ENCODE results near the gene CAMTA1.

CAMTA1 gene

DNA sequence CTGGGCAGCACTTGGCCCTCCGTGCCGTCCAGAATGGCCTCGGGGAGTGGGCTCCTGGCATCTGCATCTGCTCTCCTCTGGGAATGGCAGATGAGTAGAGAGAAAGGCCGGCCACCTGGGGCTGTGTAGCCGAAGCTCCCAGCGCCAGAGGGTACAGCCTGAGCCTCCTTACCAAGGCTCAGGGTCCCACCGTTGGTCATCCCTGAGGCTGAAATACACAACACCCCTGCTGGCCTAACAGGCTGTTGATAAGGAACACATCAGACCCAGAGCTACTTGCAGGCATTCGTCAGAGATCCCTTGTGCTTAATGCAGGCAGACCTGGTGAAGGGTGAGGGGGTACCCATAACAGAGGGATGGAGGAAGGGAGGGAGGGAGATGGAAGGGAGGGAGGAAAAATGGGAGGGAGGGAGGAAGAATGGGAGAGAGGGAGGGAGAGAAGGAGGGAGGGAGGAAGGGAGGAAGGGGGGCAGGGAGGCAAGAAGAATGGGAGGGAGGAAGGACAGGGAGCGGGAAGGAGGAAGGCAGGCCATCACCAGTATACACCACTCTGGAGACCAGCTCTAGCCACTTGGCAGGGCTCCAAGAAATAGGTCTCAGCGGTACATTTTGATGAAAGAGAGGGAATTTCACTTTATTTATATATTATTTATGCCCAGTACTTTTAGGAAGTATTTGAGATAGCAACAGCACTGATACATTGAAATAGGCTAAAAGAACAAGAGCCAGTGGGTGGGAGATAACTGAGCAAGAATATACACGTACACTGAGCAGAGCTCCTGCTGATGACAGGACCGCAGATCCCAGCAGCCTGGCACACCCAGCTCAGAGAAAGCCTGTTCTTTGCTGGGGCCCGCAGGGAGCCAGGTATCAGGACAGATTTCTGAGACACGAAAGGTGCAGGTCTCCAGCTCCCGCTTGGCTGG lies 670.8 kb downstream of the CAMTA1 start:
- DNase-seq (ENCODE audit: low spot score) = no peak

DNA sequence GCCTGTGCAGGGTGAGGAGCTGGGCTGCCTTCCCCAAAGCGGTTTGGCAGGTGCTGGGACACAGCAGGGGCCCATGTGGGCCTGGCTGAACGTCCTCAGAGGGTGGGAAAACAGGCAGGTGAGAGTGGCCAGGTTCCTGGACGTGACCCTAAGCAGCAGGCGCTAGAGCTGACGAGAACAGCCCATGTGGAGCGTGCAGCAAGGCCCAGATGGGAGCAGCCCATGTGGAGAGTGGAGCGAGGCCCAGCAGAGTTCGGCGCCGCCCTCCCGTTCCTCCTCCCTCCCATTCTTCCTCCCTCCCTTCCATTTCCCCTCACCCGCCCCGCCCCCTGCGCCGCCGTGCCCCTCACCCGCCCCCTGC lies 671.4 kb downstream of the CAMTA1 start:
- no peak for DNase-seq (ENCODE audit: low spot score)

DNA sequence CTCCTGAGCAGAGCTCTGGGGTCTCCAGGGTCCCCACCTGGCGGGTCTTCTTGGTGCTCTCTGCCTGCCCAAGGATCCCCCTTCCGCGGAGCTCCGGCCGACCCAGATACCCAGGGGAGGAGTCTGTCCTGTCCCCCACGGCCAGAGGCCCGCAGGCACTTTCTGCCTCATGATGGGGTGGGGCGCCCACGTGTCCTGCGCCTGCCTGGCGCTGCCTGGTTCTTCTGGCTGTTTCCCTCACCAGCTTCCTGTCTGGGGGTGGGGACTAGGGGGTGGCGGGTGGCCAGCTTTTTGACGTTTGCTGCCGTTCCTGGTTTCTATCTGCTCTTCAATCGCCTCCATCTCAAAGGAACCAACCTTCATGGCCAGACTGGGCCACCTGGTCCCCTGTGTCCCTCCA lies 672.6 kb downstream of the CAMTA1 start:
- DNase-seq (ENCODE audit: low spot score) = no peak

DNA sequence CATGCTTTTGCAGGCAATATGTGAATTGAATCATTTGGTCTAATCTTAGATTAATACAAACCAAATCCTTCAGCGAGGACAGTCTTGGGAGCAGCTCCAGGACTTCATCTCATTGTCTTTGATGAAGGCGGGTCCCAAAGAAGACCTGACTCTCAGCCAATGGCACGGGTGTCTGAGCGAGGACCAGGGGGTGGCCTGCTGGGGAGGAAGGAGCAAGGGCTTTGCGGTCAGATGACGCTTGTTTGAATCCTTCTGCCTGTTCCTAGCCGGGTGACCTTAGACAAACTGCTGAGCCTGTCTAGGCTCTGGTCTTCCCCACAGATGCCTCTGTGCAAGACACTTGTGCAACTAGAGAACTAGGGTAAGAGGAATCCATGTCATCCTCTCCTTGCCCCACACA lies 673.7 kb downstream of the CAMTA1 start:
- DNase-seq (ENCODE audit: low spot score) = no peak

DNA sequence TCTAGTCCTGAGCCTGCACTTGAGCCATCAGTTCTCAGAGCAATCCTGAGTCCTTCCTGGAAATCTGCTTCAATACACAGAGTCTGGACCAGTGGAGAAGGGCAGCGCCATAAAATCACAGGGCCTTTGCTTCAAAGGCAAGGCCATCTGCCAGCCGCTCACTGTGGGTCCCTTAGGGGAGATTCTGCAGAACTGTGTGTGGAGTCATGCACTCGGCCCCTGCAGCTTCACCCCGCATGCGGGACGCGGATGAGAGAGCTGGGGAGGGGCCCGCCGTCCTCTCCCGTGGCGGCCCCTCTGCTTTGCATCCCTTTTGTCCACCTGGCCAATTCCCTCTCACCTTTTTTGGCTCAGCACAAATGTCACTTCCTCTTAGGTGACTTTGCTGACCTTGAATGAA lies 674.7 kb downstream of the CAMTA1 start:
- DNase-seq (ENCODE audit: low spot score) = no peak

DNA sequence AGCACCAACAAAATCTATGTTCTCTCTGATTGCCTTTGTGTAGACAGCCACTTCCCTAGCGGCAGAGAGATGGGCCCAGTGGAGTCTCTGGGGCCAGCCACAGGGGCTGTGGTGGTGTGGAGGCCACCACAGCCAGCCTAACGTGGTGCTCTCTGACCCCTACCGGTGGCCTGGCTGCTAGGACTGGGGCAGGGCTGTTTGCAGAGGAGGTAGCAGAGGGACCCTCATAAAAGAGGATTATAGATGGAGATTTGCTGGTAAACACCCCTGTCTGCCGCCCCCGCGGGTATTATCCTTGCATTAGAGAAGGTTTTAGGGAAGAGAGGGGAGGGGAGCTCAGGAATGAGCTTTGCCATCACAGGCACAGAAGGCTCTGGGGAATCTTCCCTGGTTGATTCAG lies 675.6 kb downstream of the CAMTA1 start:
- DNase-seq (ENCODE audit: low spot score) = no peak

DNA sequence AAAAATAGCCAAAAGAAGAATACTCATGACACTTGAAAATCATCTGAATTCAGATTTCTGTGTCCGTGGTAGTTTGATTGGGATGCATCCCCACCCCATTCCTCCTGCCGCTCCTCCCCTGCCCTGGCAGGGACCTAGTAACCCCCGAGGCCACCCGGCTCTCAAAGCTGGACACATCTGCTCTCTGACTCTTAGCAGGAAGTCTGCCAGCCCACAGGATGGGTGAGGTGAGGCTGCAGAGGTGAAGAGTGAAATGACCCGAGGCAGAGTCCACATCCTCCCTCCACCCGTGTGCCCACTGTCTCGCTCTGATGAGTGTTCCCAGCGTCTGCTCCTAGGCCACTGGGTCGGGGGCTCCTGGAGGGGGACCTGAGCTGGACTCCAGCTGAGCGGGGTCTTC lies 677.4 kb downstream of the CAMTA1 start:
- DNase-seq (ENCODE audit: low spot score) = no peak

DNA sequence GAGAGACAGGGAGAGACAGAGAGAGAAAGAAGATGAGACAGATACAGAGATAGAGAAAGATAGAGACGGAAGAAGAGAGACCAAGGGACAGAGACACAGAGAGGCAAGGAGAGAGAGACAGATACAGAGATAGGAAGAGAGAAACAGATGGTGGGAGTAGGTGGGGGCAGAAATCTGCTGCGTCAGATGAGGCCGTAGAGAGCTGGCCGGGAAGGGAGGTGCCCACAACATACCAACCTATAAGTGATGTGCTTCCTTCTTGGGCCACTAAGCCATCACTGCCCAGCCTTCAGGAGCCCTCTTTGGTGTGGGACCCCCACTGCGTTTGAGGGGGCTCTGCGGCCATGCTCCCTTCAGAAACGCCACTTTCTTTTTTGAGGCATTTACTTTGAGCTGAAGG lies 678.3 kb downstream of the CAMTA1 start:
- no peak for DNase-seq (ENCODE audit: low spot score)

DNA sequence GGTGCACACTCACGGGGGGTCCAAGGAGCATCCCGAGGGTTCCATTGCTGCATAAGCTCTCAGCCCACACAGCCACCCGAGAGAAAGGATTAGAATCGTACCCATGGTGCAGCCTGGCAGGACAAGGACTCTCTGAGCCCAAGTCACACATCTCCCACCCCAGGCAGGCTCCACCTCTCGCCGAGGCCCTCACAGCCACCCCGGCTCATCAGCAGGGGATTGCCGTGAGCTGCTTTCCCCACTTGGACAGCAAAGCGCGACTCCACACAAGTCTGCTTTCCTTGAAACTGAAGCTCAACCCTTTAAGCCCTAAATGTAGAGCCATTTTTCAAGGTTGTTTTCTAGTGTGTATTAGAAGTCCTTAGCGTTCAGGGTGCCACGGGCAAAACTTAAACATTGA lies 679.5 kb downstream of the CAMTA1 start:
- DNase-seq (ENCODE audit: low spot score) = no peak

DNA sequence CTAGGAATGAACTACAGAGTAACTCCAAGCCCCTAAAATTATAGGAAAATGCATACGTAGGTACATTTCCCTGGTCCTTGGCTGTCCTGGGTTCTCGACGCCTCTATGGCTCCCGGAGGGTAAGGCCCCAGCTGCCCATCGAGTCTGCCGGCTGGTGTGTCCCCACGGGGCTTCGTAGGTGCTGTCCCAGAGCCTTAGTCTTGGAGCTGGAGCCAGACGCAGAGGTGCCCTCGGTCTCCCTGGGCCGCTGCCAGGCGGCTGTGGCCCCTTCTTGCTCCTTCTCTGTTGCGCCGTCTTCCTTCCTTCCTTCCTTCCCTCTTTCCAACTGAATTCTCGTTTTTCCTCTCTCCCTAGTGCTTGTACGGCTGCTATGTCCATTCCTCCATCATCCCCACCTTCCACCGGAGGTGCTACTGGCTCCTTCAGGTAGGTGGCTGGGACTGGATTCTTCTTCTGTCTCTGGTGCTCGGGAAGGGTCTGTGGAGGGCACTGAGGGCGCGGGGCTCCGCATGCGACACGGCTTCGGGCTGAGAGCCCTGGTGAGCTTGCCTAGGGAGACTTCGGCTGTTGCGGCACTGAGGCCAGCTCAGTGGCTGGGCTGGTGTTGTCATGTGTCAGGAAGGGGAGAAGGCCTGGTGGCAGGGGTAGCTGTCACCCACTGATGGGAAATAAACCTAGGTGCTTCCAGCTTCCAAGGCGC lies 682.4 kb downstream of the CAMTA1 start:
- DNase-seq (ENCODE audit: low spot score) = no peak

DNA sequence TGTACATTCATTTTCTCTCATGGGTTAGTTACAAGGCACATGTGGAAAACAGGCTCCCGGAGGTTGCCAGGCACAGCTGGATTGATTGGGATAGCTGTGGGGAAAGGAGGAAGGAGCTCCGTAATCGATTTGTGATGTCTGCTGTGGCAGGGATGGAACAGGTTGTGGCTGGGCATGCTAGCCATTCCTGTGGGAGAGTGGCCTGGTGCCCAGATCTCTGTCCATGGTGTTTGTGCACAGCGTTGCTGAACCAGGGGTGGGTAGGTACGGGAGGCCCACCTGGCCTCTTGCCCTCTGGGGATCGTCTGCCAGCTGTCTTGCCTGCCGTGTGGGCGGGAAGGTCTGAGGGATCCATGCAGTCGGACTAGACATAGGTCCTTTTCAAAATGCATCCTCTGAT lies 683.0 kb downstream of the CAMTA1 start:
- DNase-seq (ENCODE audit: low spot score) = no peak

DNA sequence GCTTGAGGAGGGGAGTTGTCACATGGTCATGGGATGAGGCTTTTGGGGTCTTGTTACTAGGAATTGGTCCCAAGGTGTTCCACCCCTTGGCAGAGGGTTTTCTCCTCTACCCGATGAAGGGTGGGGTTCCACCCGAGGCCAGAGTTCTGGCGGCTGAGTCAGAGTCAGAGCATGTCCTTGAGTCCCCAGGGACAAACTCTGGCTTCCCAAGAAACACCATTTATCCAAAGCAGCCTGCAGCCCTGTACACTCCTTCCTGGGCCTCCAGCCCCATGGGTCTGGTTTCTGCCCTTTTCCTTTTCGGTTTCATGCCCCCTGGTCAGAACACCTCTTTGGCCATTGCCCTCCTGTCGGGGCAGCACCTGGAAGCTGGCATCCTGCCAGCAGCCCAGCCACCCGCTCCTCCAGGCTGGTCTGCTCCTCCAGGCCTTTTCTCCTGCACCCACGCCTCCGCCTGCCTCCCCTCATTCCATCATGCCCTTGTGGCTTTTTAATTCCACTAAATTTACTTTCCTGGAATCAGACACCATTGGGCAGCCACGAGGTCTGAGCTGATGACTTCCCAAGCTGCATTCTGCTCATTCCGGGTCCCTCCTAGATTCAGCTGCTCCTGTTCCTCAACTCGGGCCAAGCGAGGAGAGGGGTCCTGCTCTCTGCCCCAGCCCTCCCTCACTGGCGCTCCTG lies 684.1 kb downstream of the CAMTA1 start:
- DNase-seq (ENCODE audit: low spot score) = no peak

DNA sequence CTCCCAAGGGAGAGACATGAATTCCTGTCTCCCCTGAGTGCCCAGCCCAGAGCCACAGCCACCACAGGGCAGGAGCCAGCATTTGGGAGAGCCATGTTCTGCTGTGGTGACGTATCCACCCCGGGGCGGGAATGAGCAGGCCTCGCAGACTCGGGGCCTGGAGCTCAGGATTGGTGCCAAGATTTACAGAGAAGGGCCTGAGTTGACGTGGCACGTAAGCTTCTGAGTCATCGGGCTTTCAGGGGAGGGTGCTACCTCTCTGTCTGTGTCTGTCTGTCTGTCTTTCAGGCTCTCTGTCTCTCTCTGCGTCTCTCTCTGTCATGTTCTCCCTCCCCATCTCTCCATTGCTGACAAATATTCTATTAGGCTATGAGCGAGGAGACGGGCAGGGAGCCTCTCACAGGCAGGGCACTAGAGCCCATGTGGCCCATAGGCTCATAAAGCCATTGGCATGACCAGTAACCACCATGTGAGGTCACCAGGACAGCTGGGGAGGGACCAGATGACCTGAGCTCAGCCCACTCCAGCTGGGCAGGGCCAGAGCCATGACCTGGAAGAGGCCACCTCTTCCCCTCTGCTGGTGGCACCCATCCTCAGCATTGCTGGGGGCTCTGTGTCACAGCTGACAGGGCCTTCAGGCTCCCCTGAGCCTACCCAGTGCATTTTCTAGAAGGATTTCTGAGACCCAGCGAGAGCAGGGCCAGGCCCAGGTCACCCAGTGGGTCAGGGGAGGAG lies 685.8 kb downstream of the CAMTA1 start:
- DNase-seq (ENCODE audit: low spot score) = peak; percentile 92

DNA sequence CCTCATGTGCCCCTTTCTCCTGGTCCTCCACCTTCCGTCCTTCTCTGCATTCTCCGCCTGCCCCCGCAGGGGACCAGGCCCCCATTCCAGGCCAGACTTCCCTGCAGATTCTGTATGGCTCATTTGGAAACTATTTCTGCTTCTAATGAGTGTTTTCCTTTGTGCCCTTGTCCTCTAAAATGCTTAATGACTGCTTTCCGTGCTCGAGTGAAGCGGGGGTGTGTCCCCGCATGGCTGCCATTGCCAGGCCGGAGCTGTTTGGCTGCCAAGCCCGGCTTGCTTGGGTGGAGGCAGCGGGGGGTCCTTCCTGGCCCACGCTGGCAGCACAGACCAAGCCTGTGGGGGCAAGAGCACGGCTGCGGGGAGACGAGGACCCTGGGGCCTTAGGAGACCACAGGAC lies 686.6 kb downstream of the CAMTA1 start:
- DNase-seq (ENCODE audit: low spot score) = no peak

DNA sequence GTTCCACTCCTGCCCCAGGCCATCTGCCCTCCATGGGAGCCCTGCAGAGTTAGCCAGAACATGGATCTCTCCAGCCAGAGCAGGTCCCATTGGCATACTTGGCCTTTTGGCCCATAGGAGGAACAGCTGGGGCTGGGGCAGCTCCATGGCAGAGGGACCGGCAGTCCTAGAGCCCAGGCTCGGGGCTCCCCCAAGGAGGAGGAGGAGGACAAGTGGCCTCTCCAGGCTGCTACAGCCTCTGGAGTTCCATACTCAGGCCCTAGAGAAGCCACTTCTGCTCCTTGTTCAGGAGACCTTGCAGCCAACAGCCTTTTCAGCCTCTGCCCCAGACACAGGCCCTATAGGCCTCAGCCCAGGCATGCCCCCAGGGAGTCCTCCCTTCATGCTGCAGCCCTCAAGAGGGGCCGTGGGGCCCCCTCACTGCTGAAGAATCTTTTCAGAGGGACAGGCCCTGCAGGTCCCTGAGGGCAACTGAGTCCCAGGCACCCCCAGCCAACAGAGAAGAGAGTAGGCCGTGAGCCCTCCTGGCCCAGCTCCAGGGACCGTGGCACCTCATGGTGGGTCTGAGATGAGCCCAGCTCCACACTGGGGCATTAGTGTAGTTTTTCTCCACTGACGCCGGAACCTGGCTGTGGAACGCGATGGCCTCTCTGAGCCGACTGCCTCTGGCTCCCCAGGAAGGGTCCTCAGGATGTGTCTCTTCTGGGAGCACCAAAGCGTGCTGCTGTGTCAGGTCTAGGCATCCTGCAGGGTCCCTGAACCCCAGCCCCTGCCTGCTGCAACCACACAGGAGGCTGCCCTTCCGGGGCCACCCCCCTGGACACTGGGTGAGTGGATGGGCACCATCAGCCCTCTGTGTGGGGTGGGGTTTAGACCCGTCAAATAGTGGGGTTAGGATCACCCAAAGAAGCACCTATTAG lies 688.2 kb downstream of the CAMTA1 start:
- DNase-seq (ENCODE audit: low spot score) = no peak

DNA sequence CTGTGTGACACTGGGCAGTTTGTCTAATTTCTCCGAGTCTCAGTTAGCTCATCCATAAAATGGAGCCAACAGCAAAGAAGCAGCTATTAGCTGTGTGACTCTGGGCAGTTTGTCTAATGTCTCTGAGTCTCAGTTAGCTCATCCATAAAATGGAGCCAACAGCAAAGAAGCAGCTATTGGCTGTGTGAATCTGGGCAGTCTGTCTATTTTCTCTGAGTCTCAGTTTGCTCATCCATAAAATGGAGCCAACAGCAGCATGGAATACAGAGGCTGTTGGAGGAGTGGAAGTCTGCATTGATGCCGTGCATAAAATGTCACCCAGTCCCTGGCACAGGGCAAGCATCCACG lies 688.9 kb downstream of the CAMTA1 start:
- no peak for DNase-seq (ENCODE audit: low spot score)

DNA sequence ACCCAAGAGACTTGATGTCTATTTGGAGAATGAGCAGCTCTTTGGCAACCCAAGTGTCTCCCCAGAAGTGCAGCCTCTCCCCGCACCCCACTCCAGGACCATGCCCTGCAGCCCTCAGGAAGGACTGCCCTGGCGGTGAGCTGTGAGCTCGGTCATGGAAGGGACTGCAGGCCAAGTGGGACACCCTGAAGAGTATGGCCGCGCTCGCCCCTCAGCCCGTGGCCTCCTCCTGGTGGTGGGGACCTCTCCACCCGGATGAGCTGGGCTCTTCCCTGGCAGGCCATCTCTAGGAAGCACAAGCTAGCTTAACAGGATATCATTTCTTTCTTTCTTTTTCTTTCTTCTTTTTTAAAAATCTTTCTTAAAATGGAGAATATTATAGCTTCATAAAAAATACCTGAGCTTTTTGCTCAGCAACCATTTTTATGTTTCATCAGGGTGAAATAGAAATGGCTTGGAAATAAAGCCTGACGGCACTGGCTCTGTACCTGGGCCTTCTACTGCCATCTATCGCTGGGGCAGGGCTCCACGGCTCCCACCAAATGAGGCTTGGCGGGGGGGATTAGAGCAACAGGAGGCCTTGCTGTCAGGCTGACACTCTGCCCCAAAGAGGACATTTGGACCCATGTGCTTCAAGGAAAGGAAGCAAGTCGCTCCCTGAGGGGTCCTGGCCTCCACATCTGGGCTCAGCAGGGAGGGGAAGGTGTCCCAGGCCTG lies 689.7 kb downstream of the CAMTA1 start:
- DNase-seq (ENCODE audit: low spot score) = no peak

DNA sequence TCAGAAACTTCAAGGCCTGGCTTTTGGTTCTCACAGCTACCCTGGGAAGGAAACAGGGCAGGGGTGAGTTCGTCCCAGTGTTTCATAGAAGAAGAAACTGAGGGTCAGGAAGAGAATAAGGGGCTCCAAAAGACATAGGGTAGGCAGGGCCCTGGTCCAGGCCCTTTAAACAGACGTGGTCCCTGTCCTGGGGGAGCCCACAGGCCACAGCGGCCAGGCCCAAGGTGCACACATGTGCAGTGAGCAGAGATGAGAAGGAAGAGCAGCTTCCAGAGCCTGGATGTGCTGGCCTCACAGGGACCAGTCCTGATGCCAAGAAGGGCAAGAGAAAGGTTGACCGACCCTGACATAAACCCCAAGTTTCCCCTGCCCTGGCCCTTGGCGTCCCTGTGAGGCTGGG lies 690.4 kb downstream of the CAMTA1 start:
- no peak for DNase-seq (ENCODE audit: low spot score)

DNA sequence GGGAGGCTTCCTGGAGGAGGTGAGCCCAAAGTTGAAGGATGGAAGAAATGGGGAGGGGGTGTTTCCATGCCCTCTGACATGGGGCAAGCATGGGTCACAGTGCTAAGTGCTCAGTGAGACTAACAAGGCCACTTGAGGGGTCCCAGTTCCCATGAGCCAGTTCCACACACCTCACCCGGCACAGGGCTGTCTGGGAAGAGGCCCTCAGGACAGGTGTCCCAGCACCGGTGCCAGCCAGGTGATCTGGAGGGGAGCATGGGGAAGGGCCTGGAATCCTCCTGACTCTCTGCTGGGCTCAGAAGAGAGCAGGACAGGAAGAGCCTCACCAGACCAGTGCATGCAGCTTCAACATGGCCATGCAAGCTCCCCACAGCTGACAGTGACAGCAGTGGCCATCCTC lies 691.1 kb downstream of the CAMTA1 start:
- no peak for DNase-seq (ENCODE audit: low spot score)

DNA sequence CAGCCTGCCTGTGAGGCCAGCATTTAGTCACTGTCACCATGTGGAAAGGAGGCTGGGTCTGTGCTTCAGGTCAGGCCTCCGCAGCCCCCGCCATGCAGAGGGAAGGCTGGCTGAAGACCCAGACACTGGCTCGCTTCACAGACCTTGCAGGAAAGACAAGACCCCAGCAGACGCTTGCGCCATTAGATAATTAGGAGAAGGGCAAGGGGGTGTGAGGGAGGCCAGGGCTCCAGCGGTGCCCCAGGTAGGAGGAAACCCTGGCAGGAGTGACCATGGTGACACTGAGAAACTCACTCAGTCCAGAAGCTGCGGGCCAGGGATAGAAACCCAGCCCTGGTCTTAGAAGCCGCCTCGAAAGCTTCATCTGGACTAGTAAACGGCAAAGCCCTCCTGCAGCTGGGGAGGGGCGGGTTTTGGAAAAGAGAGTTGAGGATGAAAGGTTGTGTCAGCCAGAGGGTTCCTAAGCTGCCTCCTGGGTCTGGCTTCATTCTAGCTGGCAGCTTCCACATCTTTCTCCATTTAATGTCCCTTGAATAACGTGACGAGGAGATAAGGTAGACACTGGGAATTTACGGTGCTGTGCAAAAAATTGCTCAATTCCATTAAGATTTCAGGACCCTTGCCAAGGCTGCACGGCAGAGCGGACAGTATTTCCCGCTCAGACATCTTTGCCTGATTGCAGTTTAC lies 691.8 kb downstream of the CAMTA1 start:
- no peak for DNase-seq (ENCODE audit: low spot score)

Measured in RKO (cell line).